Trophoblast cell (in vitro differentiated cells and primary cell): ENCODE measurements around the gene DOCK2.

Experiments
- DNase-seq, 2 donors: peaks; one replicate each; pipeline ENCODE4 v3.0.0-alpha.2; 2016
- H2AFZ ChIP-seq: 2 replicates; pipeline ENCODE4 v1.6.1; 2013; ENCODE audit warnings: low read length, moderate library complexity, mild to moderate bottlenecking; ENCODE audit not compliant: insufficient read depth, poor library complexity
- H2AK5ac ChIP-seq: 2 replicates; pipeline ENCODE4 v1.6.1; 2013; ENCODE audit warnings: mild to moderate bottlenecking, low read length
- H2BK120ac ChIP-seq: 2 replicates; pipeline ENCODE4 v1.6.1; 2013; ENCODE audit warnings: low read length, mild to moderate bottlenecking, moderate library complexity; ENCODE audit not compliant: insufficient read depth, poor library complexity
- H2BK12ac ChIP-seq: 2 replicates; pipeline ENCODE4 v1.6.1; 2013; ENCODE audit warnings: mild to moderate bottlenecking, low read length, moderate library complexity
- H2BK5ac ChIP-seq: 2 replicates; pipeline ENCODE4 v1.6.1; 2013; ENCODE audit warnings: low read length, low read depth, moderate library complexity, mild to moderate bottlenecking; ENCODE audit not compliant: poor library complexity
- H3K14ac ChIP-seq: 2 replicates; pipeline ENCODE4 v1.6.1; 2013; ENCODE audit warnings: mild to moderate bottlenecking, low read length
- H3K18ac ChIP-seq: 2 replicates; pipeline ENCODE4 v1.6.1; 2013; ENCODE audit warnings: mild to moderate bottlenecking, low read length
- H3K23ac ChIP-seq: 2 replicates; pipeline ENCODE4 v1.6.1; 2013; ENCODE audit warnings: low read length
- H3K27ac ChIP-seq: 2 replicates; pipeline ENCODE4 v1.5.1; 2013; ENCODE audit warnings: low read depth, mild to moderate bottlenecking, inconsistent platforms, low read length, moderate library complexity
- H3K27me3 ChIP-seq: 2 replicates; pipeline ENCODE4 v1.6.1; 2013; ENCODE audit warnings: inconsistent platforms, mild to moderate bottlenecking, low read length, moderate library complexity; ENCODE audit not compliant: insufficient read depth
- H3K36me3 ChIP-seq, 2 experiments: 1 replicate in 1 of 2; 2 replicates in 1 of 2; pipeline ENCODE4 v1.6.1; 2013; ENCODE audit warnings: low read length in 2 of 2, mild to moderate bottlenecking in 2 of 2, moderate library complexity in 1 of 2; ENCODE audit not compliant: insufficient read depth in 2 of 2, control insufficient read depth in 1 of 2
- H3K4ac ChIP-seq: 2 replicates; pipeline ENCODE4 v1.6.1; 2013; ENCODE audit warnings: low read depth, mild to moderate bottlenecking, low read length, moderate library complexity
- H3K4me1 ChIP-seq, 2 experiments: 1 replicate in 1 of 2; 2 replicates in 1 of 2; pipeline ENCODE4 v1.6.1; 2013; ENCODE audit warnings: low read length in 2 of 2, mild to moderate bottlenecking in 2 of 2, moderate library complexity in 1 of 2; ENCODE audit not compliant: insufficient read depth in 2 of 2, control insufficient read depth in 1 of 2
- H3K4me2 ChIP-seq: 2 replicates; pipeline ENCODE4 v1.6.1; 2013; ENCODE audit warnings: inconsistent platforms, mild to moderate bottlenecking, low read length, moderate library complexity
- H3K4me3 ChIP-seq: 2 replicates; pipeline ENCODE4 v1.5.1; 2013; ENCODE audit warnings: mild to moderate bottlenecking, low read depth, low read length, inconsistent platforms
- H3K79me1 ChIP-seq: one replicate; pipeline ENCODE4 v1.6.1; 2013; ENCODE audit warnings: low read length
- H3K79me2 ChIP-seq: 2 replicates; pipeline ENCODE4 v1.6.1; 2013; ENCODE audit warnings: low read length, mild to moderate bottlenecking; ENCODE audit not compliant: control insufficient read depth, insufficient read depth, poor library complexity
- H3K9ac ChIP-seq: 2 replicates; pipeline ENCODE4 v1.6.1; 2013; ENCODE audit warnings: mild to moderate bottlenecking, low read length
- H3K9me3 ChIP-seq: 2 replicates; pipeline ENCODE4 v1.6.1; 2013; ENCODE audit warnings: low read depth, mild to moderate bottlenecking, control low read depth, inconsistent platforms, low read length; ENCODE audit not compliant: insufficient read depth
- H4K12ac ChIP-seq: 2 replicates; pipeline ENCODE4 v1.6.1; 2013; ENCODE audit warnings: low read depth, mild to moderate bottlenecking, low read length, moderate library complexity
- H4K8ac ChIP-seq: 2 replicates; pipeline ENCODE4 v1.6.1; 2013; ENCODE audit warnings: low read depth, mild to moderate bottlenecking, low read length, moderate library complexity
- H4K91ac ChIP-seq: one replicate; pipeline ENCODE4 v1.6.1; 2013; ENCODE audit warnings: low read depth, mild to moderate bottlenecking, low read length, moderate library complexity
- WGBS: extraction: QIAGEN DNeasy Blood & Tissue Kit; methylation state at CpG from one replicate; pipeline ENCODE4 v1.1.7; 2013; ENCODE audit warnings: missing lambda C conversion rate; ENCODE audit not compliant: insufficient read length, insufficient coverage; ENCODE audit errors: extremely low coverage; 5-methylcytosine and 5-hydroxymethylcytosine counted together

DOCK2 gene

GRCh38 chr5:169607882-169608281 lies 29.2 kb upstream of the DOCK2 start:
- Histone ChIP-seq H3K18ac (no peak overlapping the region), H3K9ac (no peak overlapping the region), H4K8ac (no peak overlapping the region), H2BK12ac (no peak overlapping the region), H3K4me3 (no peak overlapping the region), H3K9me3 (no peaks in the 10 kb centered on the region), H3K4ac (no peak overlapping the region), H2AFZ (no peak overlapping the region), H2BK120ac (no peak overlapping the region), H3K27ac (no peak overlapping the region), H3K79me1 (no peaks in the 10 kb centered on the region), H4K91ac (no peak overlapping the region), H4K12ac (no peak overlapping the region), H3K4me1 (no peaks in the 10 kb centered on the region), H3K79me2 (no peaks in the 10 kb centered on the region), H2BK5ac (no peak overlapping the region), H2AK5ac (no peak overlapping the region), H3K36me3 (peaks cover 2 to 6% of the 10 kb centered on the region in 2 experiments), H3K14ac (no peak overlapping the region), H3K4me2 (no peak overlapping the region), H3K27me3 (no peaks in the 10 kb centered on the region), H3K23ac (no peak overlapping the region)
- WGBS = no CpG with 5 or more reads among the region's 2 CpGs
- no peak for DNase-seq

GRCh38 chr5:169609716-169610115 lies 27.4 kb upstream of the DOCK2 start:
- no peak overlapping the region for H3K23ac ChIP-seq
- H4K8ac ChIP-seq = no peak overlapping the region
- peaks cover 1% of the 10 kb centered on the region in 2 experiments for H3K36me3 ChIP-seq
- H3K18ac ChIP-seq = no peak overlapping the region
- no peak overlapping the region for H2AFZ ChIP-seq
- no peak overlapping the region for H4K12ac ChIP-seq
- no peak overlapping the region for H4K91ac ChIP-seq
- H3K27me3 ChIP-seq = no peaks in the 10 kb centered on the region
- no peaks in the 10 kb centered on the region for H3K79me2 ChIP-seq
- H2BK120ac ChIP-seq = no peak overlapping the region
- DNase-seq = no peak
- no peaks in the 10 kb centered on the region for H3K79me1 ChIP-seq
- no CpG with 5 or more reads among the region's 3 CpGs for WGBS
- no peaks in the 10 kb centered on the region for H3K4me1 ChIP-seq
- no peak overlapping the region for H3K9ac ChIP-seq
- no peak overlapping the region for H2BK5ac ChIP-seq
- H2BK12ac ChIP-seq = no peak overlapping the region
- H3K9me3 ChIP-seq = no peaks in the 10 kb centered on the region
- no peak overlapping the region for H3K4me2 ChIP-seq
- no peak overlapping the region for H3K14ac ChIP-seq
- H3K27ac ChIP-seq = no peak overlapping the region
- no peak overlapping the region for H3K4ac ChIP-seq
- H2AK5ac ChIP-seq = no peak overlapping the region
- no peak overlapping the region for H3K4me3 ChIP-seq

- peak; percentile 10 to 66 for DNase-seq
- no CpG with 5 or more reads among the region's 4 CpGs for WGBS
- no peaks in the 10 kb centered on the region for H3K36me3 ChIP-seq
- H3K79me2 ChIP-seq = no peaks in the 10 kb centered on the region
- no peaks in the 10 kb centered on the region for H3K79me1 ChIP-seq
- H2BK5ac ChIP-seq = no peak overlapping the region
- H3K27me3 ChIP-seq = no peaks in the 10 kb centered on the region
- no peak overlapping the region for H3K9ac ChIP-seq
- H3K18ac ChIP-seq = no peak overlapping the region
- H3K14ac ChIP-seq = no peak overlapping the region
- H3K23ac ChIP-seq = no peak overlapping the region
- H3K4ac ChIP-seq = no peak overlapping the region
- H3K4me2 ChIP-seq = no peak overlapping the region
- H3K9me3 ChIP-seq = no peaks in the 10 kb centered on the region
- H4K12ac ChIP-seq = no peak overlapping the region
- no peak overlapping the region for H2BK120ac ChIP-seq
- no peak overlapping the region for H3K4me3 ChIP-seq
- no peak overlapping the region for H2AK5ac ChIP-seq
- no peak overlapping the region for H2BK12ac ChIP-seq
- H3K4me1 ChIP-seq = no peaks in the 10 kb centered on the region
- H2AFZ ChIP-seq = no peak overlapping the region
- H4K8ac ChIP-seq = no peak overlapping the region
- H3K27ac ChIP-seq = no peak overlapping the region
- H4K91ac ChIP-seq = no peak overlapping the region
Measured at GRCh38 chr5:169610606-169611005, 26.5 kb upstream of the DOCK2 start.

- no peak overlapping the region for H2BK12ac ChIP-seq
- H2BK120ac ChIP-seq = no peak overlapping the region
- H2AFZ ChIP-seq = no peak overlapping the region
- H3K4ac ChIP-seq = no peak overlapping the region
- H3K9me3 ChIP-seq = no peaks in the 10 kb centered on the region
- H3K4me2 ChIP-seq = no peak overlapping the region
- H3K4me1 ChIP-seq = no peaks in the 10 kb centered on the region
- H2BK5ac ChIP-seq = no peak overlapping the region
- no peak overlapping the region for H3K9ac ChIP-seq
- H3K14ac ChIP-seq = no peak overlapping the region
- H3K23ac ChIP-seq = no peak overlapping the region
- H3K79me1 ChIP-seq = no peaks in the 10 kb centered on the region
- H3K27me3 ChIP-seq = no peaks in the 10 kb centered on the region
- H2AK5ac ChIP-seq = no peak overlapping the region
- H3K4me3 ChIP-seq = no peak overlapping the region
- no CpG with 5 or more reads among the region's 1 CpG for WGBS
- no peak overlapping the region for H4K91ac ChIP-seq
- no peak overlapping the region for H4K8ac ChIP-seq
- no peak overlapping the region for H3K18ac ChIP-seq
- DNase-seq = no peak
- no peaks in the 10 kb centered on the region for H3K36me3 ChIP-seq
- no peak overlapping the region for H3K27ac ChIP-seq
- no peak overlapping the region for H4K12ac ChIP-seq
- no peaks in the 10 kb centered on the region for H3K79me2 ChIP-seq
Measured at GRCh38 chr5:169615561-169615960, 21.5 kb upstream of the DOCK2 start.
